ENCODE results near the gene JADE2.
"Not testable (repeated sequence)": the region's sequence is repeated elsewhere in the genome, so short reads cannot be mapped to it uniquely, and the experiment has no call there.

JADE2 gene

GRCh38 chr5:134507452-134507851 lies 18.0 kb upstream of the JADE2 start:
- DNase-seq (ENCODE audit: low read depth): no peak

GRCh38 chr5:134508521-134509195 lies 16.8 kb upstream of the JADE2 start:
- no peak for DNase-seq (ENCODE audit: low read depth)

- DNase-seq (ENCODE audit: low read depth): no peak
Observed at GRCh38 chr5:134509308-134510040, 16.0 kb upstream of the JADE2 start.

GRCh38 chr5:134510970-134511795 lies 14.3 kb upstream of the JADE2 start:
- DNase-seq (ENCODE audit: low read depth): no peak

- DNase-seq (ENCODE audit: low read depth): no peak
Observed at GRCh38 chr5:134511796-134512660, 13.4 kb upstream of the JADE2 start.

GRCh38 chr5:134512661-134512999 lies 12.8 kb upstream of the JADE2 start:
- no peak for DNase-seq (ENCODE audit: low read depth)

- no peak for DNase-seq (ENCODE audit: low read depth)
Observed at GRCh38 chr5:134515801-134516200, 9.7 kb upstream of the JADE2 start.

- not testable (repeated sequence) for DNase-seq (ENCODE audit: low read depth)
Observed at GRCh38 chr5:134516984-134517383, 8.5 kb upstream of the JADE2 start.

GRCh38 chr5:134517553-134517952 lies 7.9 kb upstream of the JADE2 start:
- DNase-seq (ENCODE audit: low read depth): no peak

GRCh38 chr5:134519989-134520388 lies 5.5 kb upstream of the JADE2 start:
- DNase-seq (ENCODE audit: low read depth): no peak

- no peak for DNase-seq (ENCODE audit: low read depth)
Observed at GRCh38 chr5:134521841-134522240, 3.6 kb upstream of the JADE2 start.

- no peak for DNase-seq (ENCODE audit: low read depth)
Observed at GRCh38 chr5:134523543-134524271, 1.8 kb upstream of the JADE2 start.

GRCh38 chr5:134524272-134524825 lies 1.1 kb upstream of the JADE2 start:
- DNase-seq (ENCODE audit: low read depth): no peak

GRCh38 chr5:134525683-134526482 lies 413 bp downstream of the JADE2 start:
- DNase-seq (ENCODE audit: low read depth): no peak

GRCh38 chr5:134526483-134527155 lies 1.1 kb downstream of the JADE2 start:
- no peak for DNase-seq (ENCODE audit: low read depth)

GRCh38 chr5:134527156-134527960 lies 1.9 kb downstream of the JADE2 start:
- no peak for DNase-seq (ENCODE audit: low read depth)

GRCh38 chr5:134527961-134528424 lies 2.5 kb downstream of the JADE2 start:
- DNase-seq (ENCODE audit: low read depth): no peak

- no peak for DNase-seq (ENCODE audit: low read depth)
Observed at GRCh38 chr5:134528556-134528955, 3.1 kb downstream of the JADE2 start.

GRCh38 chr5:134529460-134529859 lies 4.0 kb downstream of the JADE2 start:
- DNase-seq (ENCODE audit: low read depth): no peak

Measured in HS-27A (cell line).